HL-60 (cell line): ENCODE data around the gene TBATA.
"Not testable (repeated sequence)": the region's sequence is repeated elsewhere in the genome, so short reads cannot be mapped to it uniquely, and the experiment has no call there.

Experiments
- DNase-seq, 2 experiments: peaks; one replicate each; pipeline ENCODE4 v3.0.0-alpha.2; 2010 to 2020; ENCODE audit warnings: low read depth in 1 of 2, low spot score in 1 of 2
- H3K27ac ChIP-seq: fragments of 250-450 bp; sonication (Bioruptor Pico); replicated peaks from 2 replicates; pipeline ENCODE4 v1.5.1; 2020; ENCODE audit warnings: mild to moderate bottlenecking, moderate library complexity
- H3K27me3 ChIP-seq: fragments of 250-450 bp; sonication (Bioruptor Pico); 2 replicates; pipeline ENCODE4 v1.5.1; 2021; ENCODE audit warnings: mild to moderate bottlenecking, moderate library complexity; ENCODE audit not compliant: insufficient read depth, poor library complexity, severe bottlenecking
- H3K4me3 ChIP-seq: replicated peaks from 2 replicates; pipeline ENCODE4 v1.5.1; 2011; ENCODE audit warnings: mild to moderate bottlenecking, control low read depth, low read length; ENCODE audit not compliant: insufficient read depth
- GABPA ChIP-seq: IDR thresholded peaks from 2 replicates; pipeline ENCODE4 v1.6.1; 2012; ENCODE audit warnings: low read depth
- POLR2AphosphoS5 ChIP-seq: IDR thresholded peaks from 2 replicates; pipeline ENCODE4 v1.6.1; 2012; ENCODE audit warnings: low read depth
- SPI1 ChIP-seq: IDR thresholded peaks from 2 replicates; pipeline ENCODE4 v1.6.1; 2012; ENCODE audit warnings: low read depth, mild to moderate bottlenecking, borderline replicate concordance
- TF ChIP-seq, protein P1 (sequence below): IDR thresholded peaks from 2 replicates; pipeline ENCODE4 v1.6.1; 2012; ENCODE audit warnings: low read depth; ENCODE audit not compliant: insufficient replicate concordance
- TF ChIP-seq, protein P2 (sequence below): IDR thresholded peaks from one replicate; pipeline ENCODE4 v1.5.1; 2011; ENCODE audit warnings: low read length, control low read depth, inconsistent platforms; ENCODE audit not compliant: insufficient read depth

The TBATA gene

DNA sequence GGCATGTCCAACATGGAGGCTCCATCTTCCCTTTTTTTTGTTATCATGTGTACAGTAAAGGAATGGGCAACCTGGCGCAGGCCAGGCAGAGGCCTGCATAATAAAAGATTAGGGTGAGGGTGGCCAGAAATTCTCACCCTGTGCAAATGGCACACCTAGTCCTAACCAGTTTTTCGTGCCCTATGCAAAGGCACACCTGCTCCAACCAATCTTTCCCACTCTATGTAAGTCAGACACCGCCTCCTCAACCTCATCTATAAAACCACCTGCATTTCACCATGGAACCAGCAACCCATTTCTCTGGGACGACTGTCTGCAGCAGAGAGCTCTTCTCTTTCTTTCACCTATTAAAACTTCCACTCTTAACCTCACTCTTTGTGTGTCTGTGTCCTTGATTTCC, 16.1 kb downstream of the TBATA start:
- TF ChIP-seq, protein P1, sequence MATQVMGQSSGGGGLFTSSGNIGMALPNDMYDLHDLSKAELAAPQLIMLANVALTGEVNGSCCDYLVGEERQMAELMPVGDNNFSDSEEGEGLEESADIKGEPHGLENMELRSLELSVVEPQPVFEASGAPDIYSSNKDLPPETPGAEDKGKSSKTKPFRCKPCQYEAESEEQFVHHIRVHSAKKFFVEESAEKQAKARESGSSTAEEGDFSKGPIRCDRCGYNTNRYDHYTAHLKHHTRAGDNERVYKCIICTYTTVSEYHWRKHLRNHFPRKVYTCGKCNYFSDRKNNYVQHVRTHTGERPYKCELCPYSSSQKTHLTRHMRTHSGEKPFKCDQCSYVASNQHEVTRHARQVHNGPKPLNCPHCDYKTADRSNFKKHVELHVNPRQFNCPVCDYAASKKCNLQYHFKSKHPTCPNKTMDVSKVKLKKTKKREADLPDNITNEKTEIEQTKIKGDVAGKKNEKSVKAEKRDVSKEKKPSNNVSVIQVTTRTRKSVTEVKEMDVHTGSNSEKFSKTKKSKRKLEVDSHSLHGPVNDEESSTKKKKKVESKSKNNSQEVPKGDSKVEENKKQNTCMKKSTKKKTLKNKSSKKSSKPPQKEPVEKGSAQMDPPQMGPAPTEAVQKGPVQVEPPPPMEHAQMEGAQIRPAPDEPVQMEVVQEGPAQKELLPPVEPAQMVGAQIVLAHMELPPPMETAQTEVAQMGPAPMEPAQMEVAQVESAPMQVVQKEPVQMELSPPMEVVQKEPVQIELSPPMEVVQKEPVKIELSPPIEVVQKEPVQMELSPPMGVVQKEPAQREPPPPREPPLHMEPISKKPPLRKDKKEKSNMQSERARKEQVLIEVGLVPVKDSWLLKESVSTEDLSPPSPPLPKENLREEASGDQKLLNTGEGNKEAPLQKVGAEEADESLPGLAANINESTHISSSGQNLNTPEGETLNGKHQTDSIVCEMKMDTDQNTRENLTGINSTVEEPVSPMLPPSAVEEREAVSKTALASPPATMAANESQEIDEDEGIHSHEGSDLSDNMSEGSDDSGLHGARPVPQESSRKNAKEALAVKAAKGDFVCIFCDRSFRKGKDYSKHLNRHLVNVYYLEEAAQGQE = no peak
- TF ChIP-seq GABPA (no peak), POLR2AphosphoS5 (no peak), SPI1 (no peak)
- TF ChIP-seq, protein P2, sequence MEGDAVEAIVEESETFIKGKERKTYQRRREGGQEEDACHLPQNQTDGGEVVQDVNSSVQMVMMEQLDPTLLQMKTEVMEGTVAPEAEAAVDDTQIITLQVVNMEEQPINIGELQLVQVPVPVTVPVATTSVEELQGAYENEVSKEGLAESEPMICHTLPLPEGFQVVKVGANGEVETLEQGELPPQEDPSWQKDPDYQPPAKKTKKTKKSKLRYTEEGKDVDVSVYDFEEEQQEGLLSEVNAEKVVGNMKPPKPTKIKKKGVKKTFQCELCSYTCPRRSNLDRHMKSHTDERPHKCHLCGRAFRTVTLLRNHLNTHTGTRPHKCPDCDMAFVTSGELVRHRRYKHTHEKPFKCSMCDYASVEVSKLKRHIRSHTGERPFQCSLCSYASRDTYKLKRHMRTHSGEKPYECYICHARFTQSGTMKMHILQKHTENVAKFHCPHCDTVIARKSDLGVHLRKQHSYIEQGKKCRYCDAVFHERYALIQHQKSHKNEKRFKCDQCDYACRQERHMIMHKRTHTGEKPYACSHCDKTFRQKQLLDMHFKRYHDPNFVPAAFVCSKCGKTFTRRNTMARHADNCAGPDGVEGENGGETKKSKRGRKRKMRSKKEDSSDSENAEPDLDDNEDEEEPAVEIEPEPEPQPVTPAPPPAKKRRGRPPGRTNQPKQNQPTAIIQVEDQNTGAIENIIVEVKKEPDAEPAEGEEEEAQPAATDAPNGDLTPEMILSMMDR = no peak
- Histone ChIP-seq H3K27ac (no peak overlapping the region), H3K4me3 (no peak overlapping the region), H3K27me3 (no peaks in the 10 kb centered on the region)
- no peak for DNase-seq

GRCh38 chr10:70768026-70768685, 17.0 kb downstream of the TBATA start:
- DNase-seq, H3K4me3 ChIP-seq, H3K27ac ChIP-seq, H3K27me3 ChIP-seq: not testable (repeated sequence)

GRCh38 chr10:70765794-70766594, 19.2 kb downstream of the TBATA start:
- DNase-seq = no peak
- Histone ChIP-seq H3K27me3 (no peaks in the 10 kb centered on the region), H3K27ac (no peak overlapping the region), H3K4me3 (no peak overlapping the region)
- TF ChIP-seq, protein P1 = no peak
- TF ChIP-seq SPI1 (no peak), GABPA (no peak), POLR2AphosphoS5 (no peak)
- TF ChIP-seq, protein P2 = no peak

- Histone ChIP-seq H3K4me3 (no peak overlapping the region), H3K27ac (no peak overlapping the region), H3K27me3 (no peaks in the 10 kb centered on the region)
- TF ChIP-seq GABPA (no peak), POLR2AphosphoS5 (no peak), SPI1 (no peak)
- TF ChIP-seq, protein P2 = no peak
- TF ChIP-seq, protein P1 = no peak
- DNase-seq = no peak
Measured at GRCh38 chr10:70763567-70763966, 21.6 kb downstream of the TBATA start.
